GM23338 (cell line): ENCODE measurements around the gene RAP1B. TPM values are rescaled to one million over a fixed set of nuclear protein-coding genes. Genes with fewer than 3 reads are reported as not detected.

ENCODE experiments used
- ATAC-seq: fragments of 200-7000 bp; cut with Tn5 transposase; 3 replicates; pipeline ENCODE4 v1.9.1; 2020
- DNase-seq: peaks from one replicate; pipeline ENCODE4 v3.0.0-alpha.2; 2015; ENCODE audit warnings: low spot score
- H2AFZ ChIP-seq: fragments of 200-600 bp; sonication (generic); 2 replicates; pipeline ENCODE4 v1.8.0; 2016; ENCODE audit warnings: antibody characterized with exemption, mild to moderate bottlenecking, moderate library complexity
- H3F3A ChIP-seq: fragments of 200-600 bp; sonication (generic); replicated peaks from 2 replicates; pipeline ENCODE4 v1.8.0; 2017; ENCODE audit warnings: antibody characterized with exemption, mixed run types, low read depth
- H3K27ac ChIP-seq: fragments of 200-600 bp; sonication (generic); 2 replicates; pipeline ENCODE4 v1.6.1; 2016; ENCODE audit warnings: low read depth
- H3K27me3 ChIP-seq: fragments of 200-600 bp; sonication (generic); 2 replicates; pipeline ENCODE4 v1.8.0; 2016; ENCODE audit warnings: mild to moderate bottlenecking, mixed run types, moderate library complexity; ENCODE audit not compliant: insufficient read depth
- H3K36me3 ChIP-seq: fragments of 200-600 bp; sonication (generic); 2 replicates; pipeline ENCODE4 v1.8.0; 2016; ENCODE audit warnings: mild to moderate bottlenecking; ENCODE audit not compliant: insufficient read depth
- H3K4me1 ChIP-seq: fragments of 200-600 bp; sonication (generic); 2 replicates; pipeline ENCODE4 v1.8.0; 2016; ENCODE audit warnings: mild to moderate bottlenecking, moderate library complexity; ENCODE audit not compliant: insufficient read depth
- H3K4me2 ChIP-seq: fragments of 200-600 bp; sonication (generic); 2 replicates; pipeline ENCODE4 v1.7.1; 2017; ENCODE audit warnings: mixed run types
- H3K4me3 ChIP-seq: fragments of 200-600 bp; sonication (generic); 2 replicates; pipeline ENCODE4 v1.6.1; 2016; ENCODE audit warnings: mixed run types
- H3K79me2 ChIP-seq: fragments of 200-600 bp; sonication (generic); replicated peaks from 2 replicates; pipeline ENCODE4 v1.8.0; 2017; ENCODE audit warnings: mild to moderate bottlenecking; ENCODE audit not compliant: insufficient read depth
- H3K9me2 ChIP-seq: fragments of 200-600 bp; sonication (generic); 2 replicates; pipeline ENCODE4 v1.8.0; 2017; ENCODE audit not compliant: insufficient read depth
- H4K20me1 ChIP-seq: fragments of 200-600 bp; sonication (generic); replicated peaks from 2 replicates; pipeline ENCODE4 v1.8.0; 2017; ENCODE audit warnings: mild to moderate bottlenecking; ENCODE audit not compliant: insufficient read depth
- H3K27ac Mint-ChIP-seq: 2 replicates; pipeline ENCODE4 v1.8.0; 2020; ENCODE audit warnings: inconsistent platforms, mild to moderate bottlenecking, moderate library complexity, mixed read lengths
- H3K27me3 Mint-ChIP-seq: 3 replicates; pipeline ENCODE4 v1.8.0; 2022; ENCODE audit warnings: low read depth, mild to moderate bottlenecking, moderate library complexity, mixed read lengths, inconsistent platforms; ENCODE audit not compliant: insufficient read depth, poor library complexity
- H3K36me3 Mint-ChIP-seq: 3 replicates; pipeline ENCODE4 v1.8.0; 2021; ENCODE audit warnings: low read depth, mild to moderate bottlenecking, inconsistent platforms, moderate library complexity, mixed read lengths
- H3K4me1 Mint-ChIP-seq: 3 replicates; pipeline ENCODE4 v1.8.0; 2020; ENCODE audit warnings: mild to moderate bottlenecking, inconsistent platforms, mixed read lengths
- H3K4me3 Mint-ChIP-seq: 3 replicates; pipeline ENCODE4 v1.8.0; 2021; ENCODE audit warnings: moderate library complexity, mild to moderate bottlenecking, inconsistent platforms, mixed read lengths
- H3K9me3 Mint-ChIP-seq: 3 replicates; pipeline ENCODE4 v1.8.0; 2020; ENCODE audit warnings: moderate library complexity, mild to moderate bottlenecking, inconsistent platforms, mixed read lengths
- EZH2phosphoT487 ChIP-seq: fragments of 200-600 bp; sonication (generic); IDR thresholded peaks from one replicate; pipeline ENCODE4 v1.8.1; 2018; ENCODE audit warnings: antibody characterized with exemption; ENCODE audit not compliant: unreplicated experiment
- JUNB ChIP-seq: IDR thresholded peaks from one replicate; pipeline ENCODE4 v1.6.1; 2016; ENCODE audit warnings: antibody characterized with exemption; ENCODE audit not compliant: unreplicated experiment
- NANOG ChIP-seq: IDR thresholded peaks from 2 replicates; pipeline ENCODE4 v1.6.1; 2016; ENCODE audit warnings: antibody characterized with exemption, borderline replicate concordance
- POLR2AphosphoS5 ChIP-seq: IDR thresholded peaks from 2 replicates; pipeline ENCODE4 v1.6.1; 2016; ENCODE audit warnings: antibody characterized with exemption, low read depth
- REST ChIP-seq: IDR thresholded peaks from one replicate; pipeline ENCODE4 v1.6.1; 2018; ENCODE audit warnings: antibody characterized with exemption; ENCODE audit not compliant: unreplicated experiment
- STAT1 ChIP-seq: IDR thresholded peaks from one replicate; pipeline ENCODE4 v1.6.1; 2016; ENCODE audit warnings: antibody characterized with exemption; ENCODE audit not compliant: unreplicated experiment
- ZNF114 ChIP-seq: fragments of 250-450 bp; sonication (Bioruptor Pico); IDR thresholded peaks from 2 replicates; pipeline ENCODE4 v1.5.0; 2020; ENCODE audit warnings: mild to moderate bottlenecking, moderate library complexity
- ZNF331 ChIP-seq: fragments of 250-450 bp; sonication (Bioruptor Pico); IDR thresholded peaks from 2 replicates; pipeline ENCODE4 v1.5.0; 2020; ENCODE audit warnings: low read depth, mild to moderate bottlenecking, moderate library complexity
- polyA plus RNA-seq: library from polyadenylated mRNA; unstranded; fragments of >200 nt; fragmentation: Nextera tagmentation; extraction: Ambion mirVana; gene quantifications from 2 replicates; pipeline ENCODE4 v1.2.1, GENCODE V29; 2016
- total RNA-seq: library from RNA; depleted of rRNA; stranded (reverse); fragments of >200 nt; shearing (Covaris generic); gene quantifications from 2 replicates; pipeline ENCODE4 v1.2.3, GENCODE V29; 2014
- TF ChIP-seq, protein P1 (sequence below), 2 experiments: fragments of 200-600 bp in 1 of 2; sonication (generic) in 1 of 2; conservative IDR thresholded peaks; 2 replicates each; pipeline versions ENCODE4 v1.5.1 to v1.6.1; 2016 to 2017; ENCODE audit warnings: antibody characterized with exemption in 2 of 2, low read depth in 2 of 2, mild to moderate bottlenecking in 2 of 2, moderate library complexity in 1 of 2

Gene RAP1B
- total and polyA plus RNA-seq, 2 experiments from 2014 or later: 90.6 to 128 TPM

- TF ChIP-seq REST: no peak
These were observed 41.7 kb upstream of the RAP1B start (continued) for GRCh38 chr12:68568922-68569569.

- Mint-ChIP-seq H3K27ac (no peak overlapping the region), H3K4me1 (no peaks in the 10 kb centered on the region), H3K4me3 (no peak overlapping the region), H3K9me3 (no peaks in the 10 kb centered on the region), H3K27me3 (no peaks in the 10 kb centered on the region), H3K36me3 (peaks cover 5% of the 10 kb centered on the region; the same call in 1 of the 3 replicates)
- Histone ChIP-seq H3F3A (no peaks in the 10 kb centered on the region), H2AFZ (no peak overlapping the region; the same call in 1 of the 2 replicates), H3K27me3 (no peaks in the 10 kb centered on the region), H3K4me2 (no peak overlapping the region), H3K4me3 (no peak overlapping the region), H3K79me2 (no peaks in the 10 kb centered on the region), H3K27ac (no peak overlapping the region), H4K20me1 (no peaks in the 10 kb centered on the region; the same call in 1 of the 2 replicates), H3K9me2 (no peaks in the 10 kb centered on the region), H3K4me1 (no peaks in the 10 kb centered on the region), H3K36me3 (no peaks in the 10 kb centered on the region)
- ATAC-seq (no peak), DNase-seq (no peak)
- no peak for TF ChIP-seq REST
- TF ChIP-seq STAT1: no peak
- TF ChIP-seq, protein P1, sequence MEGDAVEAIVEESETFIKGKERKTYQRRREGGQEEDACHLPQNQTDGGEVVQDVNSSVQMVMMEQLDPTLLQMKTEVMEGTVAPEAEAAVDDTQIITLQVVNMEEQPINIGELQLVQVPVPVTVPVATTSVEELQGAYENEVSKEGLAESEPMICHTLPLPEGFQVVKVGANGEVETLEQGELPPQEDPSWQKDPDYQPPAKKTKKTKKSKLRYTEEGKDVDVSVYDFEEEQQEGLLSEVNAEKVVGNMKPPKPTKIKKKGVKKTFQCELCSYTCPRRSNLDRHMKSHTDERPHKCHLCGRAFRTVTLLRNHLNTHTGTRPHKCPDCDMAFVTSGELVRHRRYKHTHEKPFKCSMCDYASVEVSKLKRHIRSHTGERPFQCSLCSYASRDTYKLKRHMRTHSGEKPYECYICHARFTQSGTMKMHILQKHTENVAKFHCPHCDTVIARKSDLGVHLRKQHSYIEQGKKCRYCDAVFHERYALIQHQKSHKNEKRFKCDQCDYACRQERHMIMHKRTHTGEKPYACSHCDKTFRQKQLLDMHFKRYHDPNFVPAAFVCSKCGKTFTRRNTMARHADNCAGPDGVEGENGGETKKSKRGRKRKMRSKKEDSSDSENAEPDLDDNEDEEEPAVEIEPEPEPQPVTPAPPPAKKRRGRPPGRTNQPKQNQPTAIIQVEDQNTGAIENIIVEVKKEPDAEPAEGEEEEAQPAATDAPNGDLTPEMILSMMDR (conservative IDR thresholded peaks at IDR 0.05; ENCODE audit: low read depth in 2 of 2): no peak
- no peak for TF ChIP-seq ZNF114 (CRISPR knock-in tag)
- no peak for TF ChIP-seq POLR2AphosphoS5
- no peak for TF ChIP-seq EZH2phosphoT487
- TF ChIP-seq NANOG: no peak
- TF ChIP-seq JUNB: no peak
- no peak for TF ChIP-seq ZNF331 (CRISPR knock-in tag)
These were observed 38.0 kb upstream of the RAP1B start for GRCh38 chr12:68572661-68573060.
